SK-N-SH (cell line): ENCODE results near the gene SV2C. TPM values are rescaled to one million over a fixed set of nuclear protein-coding genes. Genes with fewer than 3 reads are reported as not detected.

ENCODE experiments used
- CTCF ChIA-PET: fragments of 300-600, 350-600 bp; formaldehyde crosslinking; extraction: SDS; loops from one replicate; lab custom pipeline; 2021; lab: Yijun Ruan, JAX
- POLR2A ChIA-PET: fragments of 350-600 bp; sonication (Branson Sonifier 250); formaldehyde crosslinking; extraction: SDS; loops from one replicate; lab custom pipeline; 2020; ENCODE audit warnings: antibody characterized with exemption, inconsistent platforms; lab: Yijun Ruan, JAX
- DNase-seq: peaks from one replicate; pipeline ENCODE4 v3.0.0; 2012
- H2AFZ ChIP-seq: fragments of 200-600 bp; sonication (generic); 2 replicates; pipeline ENCODE4 v1.8.1; 2016; ENCODE audit warnings: antibody characterized with exemption, mild to moderate bottlenecking, low read depth
- H3F3A ChIP-seq: fragments of 200-600 bp; sonication (generic); replicated peaks from 2 replicates; pipeline ENCODE3; 2016; ENCODE audit warnings: antibody characterized with exemption, mild to moderate bottlenecking; ENCODE audit not compliant: insufficient read depth
- H3K27ac ChIP-seq, 2 experiments: fragments of 200-500 bp in 1 of 2; fragments of 200-600 bp in 1 of 2; sonication (Bioruptor generic) in 1 of 2; sonication (generic), shearing (Covaris generic) in 1 of 2; 2 replicates each; pipeline versions ENCODE4 v1.5.1 to v1.6.1; 2014 to 2016; ENCODE audit warnings: low read depth in 2 of 2, inconsistent platforms in 1 of 2, low read length in 1 of 2, mild to moderate bottlenecking in 1 of 2, mixed read lengths in 1 of 2
- H3K27me3 ChIP-seq: fragments of 200-600 bp; sonication (generic), shearing (Covaris generic); 2 replicates; pipeline ENCODE4 v1.6.1; 2016; ENCODE audit warnings: mixed run types; ENCODE audit not compliant: insufficient read depth
- H3K36me3 ChIP-seq, 2 experiments: fragments of 200-500 bp in 1 of 2; fragments of 200-600 bp in 1 of 2; sonication (Bioruptor generic) in 1 of 2; sonication (generic) in 1 of 2; replicated peaks in 1 of 2; 2 replicates each; pipeline versions ENCODE3 to v1.5.1; 2014 to 2016; ENCODE audit warnings: low read length in 1 of 2, mild to moderate bottlenecking in 1 of 2; ENCODE audit not compliant: insufficient read depth in 2 of 2, control insufficient read depth in 1 of 2
- H3K4me1 ChIP-seq, 2 experiments: fragments of 200-500 bp in 1 of 2; fragments of 200-600 bp in 1 of 2; sonication (Bioruptor generic) in 1 of 2; sonication (generic), shearing (Covaris generic) in 1 of 2; 2 replicates each; pipeline versions ENCODE4 v1.5.1 to v1.6.1; 2014 to 2016; ENCODE audit warnings: low read depth in 1 of 2, low read length in 1 of 2, mixed run types in 1 of 2; ENCODE audit not compliant: insufficient read depth in 2 of 2, control insufficient read depth in 1 of 2
- H3K4me2 ChIP-seq: fragments of 200-600 bp; sonication (generic), shearing (Covaris generic); 2 replicates; pipeline ENCODE4 v1.6.1; 2017; ENCODE audit warnings: mixed run types
- H3K4me3 ChIP-seq, 2 experiments: fragments of 200-500 bp in 1 of 2; fragments of 200-600 bp in 1 of 2; sonication (Bioruptor generic) in 1 of 2; sonication (generic), shearing (Covaris generic) in 1 of 2; 2 replicates each; pipeline versions ENCODE4 v1.5.1 to v1.8.1; 2014 to 2016; ENCODE audit warnings: low read depth in 2 of 2, inconsistent platforms in 1 of 2, low read length in 1 of 2, mild to moderate bottlenecking in 1 of 2, mixed read lengths in 1 of 2, moderate library complexity in 1 of 2
- H3K79me2 ChIP-seq: fragments of 200-600 bp; sonication (generic); 2 replicates; pipeline ENCODE4 v1.8.1; 2017; ENCODE audit warnings: mild to moderate bottlenecking; ENCODE audit not compliant: insufficient read depth
- H3K9ac ChIP-seq: fragments of 200-600 bp; sonication (generic); 2 replicates; pipeline ENCODE4 v1.6.1; 2017; ENCODE audit warnings: mixed run types
- H3K9me2 ChIP-seq: fragments of 200-600 bp; sonication (generic); 2 replicates; pipeline ENCODE4 v1.6.1; 2017; ENCODE audit warnings: mixed run types
- H3K9me3 ChIP-seq: fragments of 200-600 bp; sonication (generic); 2 replicates; pipeline ENCODE4 v1.6.1; 2017; ENCODE audit warnings: mixed run types, mild to moderate bottlenecking, moderate library complexity
- H4K20me1 ChIP-seq: fragments of 200-600 bp; sonication (generic); 2 replicates; pipeline ENCODE4 v1.6.1; 2017; ENCODE audit warnings: mild to moderate bottlenecking, mixed run types; ENCODE audit not compliant: insufficient read depth
- ELF1 ChIP-seq: IDR thresholded peaks from 2 replicates; pipeline ENCODE4 v1.4.0; 2012
- EP300 ChIP-seq, 2 experiments: IDR thresholded peaks; 2 replicates each; pipeline versions ENCODE4 v1.4.0 to v1.6.1; 2012; ENCODE audit warnings: borderline replicate concordance in 1 of 2, low read depth in 1 of 2, low read length in 1 of 2
- EZH2phosphoT487 ChIP-seq: fragments of 200-600 bp; sonication (generic); IDR thresholded peaks from 2 replicates; pipeline ENCODE4 v1.6.1; 2017; ENCODE audit warnings: low read depth, mixed run types, mild to moderate bottlenecking, antibody characterized with exemption, moderate library complexity, borderline replicate concordance
- FOSL2 ChIP-seq: IDR thresholded peaks from 2 replicates; pipeline ENCODE4 v1.4.0; 2012; ENCODE audit warnings: low read depth, mild to moderate bottlenecking, moderate library complexity, borderline replicate concordance
- FOXM1 ChIP-seq: IDR thresholded peaks from 2 replicates; pipeline ENCODE4 v1.4.0; 2012; ENCODE audit warnings: low read depth, mild to moderate bottlenecking
- GABPA ChIP-seq: IDR thresholded peaks from 2 replicates; pipeline ENCODE4 v1.4.0; 2012; ENCODE audit warnings: low read depth, mild to moderate bottlenecking
- JUND ChIP-seq: IDR thresholded peaks from 2 replicates; pipeline ENCODE4 v1.4.0; 2012
- MXI1 ChIP-seq: IDR thresholded peaks from 2 replicates; pipeline ENCODE4 v1.6.1; 2012; ENCODE audit warnings: mild to moderate bottlenecking, low read depth, low read length, improper control_type of control experiment
- NFIC ChIP-seq: IDR thresholded peaks from 2 replicates; pipeline ENCODE4 v1.4.0; 2012; ENCODE audit warnings: borderline replicate concordance
- POLR2AphosphoS5 ChIP-seq: IDR thresholded peaks from 2 replicates; pipeline ENCODE4 v1.6.1; 2012; ENCODE audit warnings: low read depth, low read length
- RAD21 ChIP-seq: IDR thresholded peaks from 2 replicates; pipeline ENCODE4 v1.6.1; 2012; ENCODE audit warnings: mild to moderate bottlenecking, low read length
- SMC3 ChIP-seq: IDR thresholded peaks from 2 replicates; pipeline ENCODE4 v1.6.1; 2012; ENCODE audit warnings: low read depth, low read length, improper control_type of control experiment
- TEAD4 ChIP-seq: IDR thresholded peaks from 2 replicates; pipeline ENCODE4 v1.4.0; 2012; ENCODE audit warnings: mild to moderate bottlenecking, borderline replicate concordance; ENCODE audit not compliant: insufficient read depth
- USF1 ChIP-seq: IDR thresholded peaks from 2 replicates; pipeline ENCODE4 v1.4.0; 2012; ENCODE audit warnings: low read depth, borderline replicate concordance
- YY1 ChIP-seq: IDR thresholded peaks from 2 replicates; pipeline ENCODE4 v1.4.0; 2012; ENCODE audit warnings: low read depth, mild to moderate bottlenecking
- WGBS: methylation state at CpG from one replicate; pipeline ENCODE4 v1.1.6; 2017; ENCODE audit warnings: low lambda C conversion rate; 5-methylcytosine and 5-hydroxymethylcytosine counted together
- polyA plus RNA-seq, 3 experiments: library from polyadenylated mRNA; depleted of rRNA; stranded (reverse); fragments of >200 nt; gene quantifications; 2 replicates each; pipeline ENCODE4 v1.2.3, GENCODE V29; 2012
- TF ChIP-seq, protein P1 (sequence below): fragments of 150-350 bp; IDR thresholded peaks from 2 replicates; pipeline ENCODE4 v1.6.1; 2016; ENCODE audit warnings: mild to moderate bottlenecking, low read depth, low read length
- TF ChIP-seq, protein P2 (sequence below): fragments of 150-350 bp; IDR thresholded peaks from 2 replicates; pipeline ENCODE4 v1.6.1; 2017; ENCODE audit warnings: antibody characterized with exemption, low read length, low read depth, borderline replicate concordance
- TF ChIP-seq, protein P3 (sequence below): IDR thresholded peaks from 2 replicates; pipeline ENCODE4; 2012
- TF ChIP-seq, protein P4 (sequence below): fragments of 200-600 bp; sonication (generic); IDR thresholded peaks from 2 replicates; pipeline ENCODE4 v1.6.1; 2017; ENCODE audit warnings: antibody characterized with exemption, mild to moderate bottlenecking, moderate library complexity

Gene SV2C
- polyA plus RNA-seq, 1 of the 3 experiments (the other 2 are of a cell fraction): 0.05 TPM

GRCh38 chr5:76402251-76402885 lies 319.2 kb downstream of the SV2C start:
- no peak overlapping the region for H3K27ac ChIP-seq
- peak; percentile 64 for DNase-seq
- no peaks in the 10 kb centered on the region for H4K20me1 ChIP-seq
- H3K36me3 ChIP-seq: no peaks in the 10 kb centered on the region
- peaks cover 0 to 10% of the 10 kb centered on the region in 2 experiments; a peak in 1 of 4 replicates for H3K4me1 ChIP-seq
- 20% methylated on average over 25 of the region's 25 CpGs for WGBS
- POLR2A ChIA-PET: no interaction called here
- no peaks in the 10 kb centered on the region for H3K9me3 ChIP-seq
- CTCF ChIA-PET: interaction anchor here (0.6 to 3.2 kb wide), 30 partner anchors 8 to 667 kb away, joined by 3 to 31 read pairs (median 5); no protein-coding TSS in a partner anchor
- H3F3A ChIP-seq: no peaks in the 10 kb centered on the region
- H3K79me2 ChIP-seq: no peaks in the 10 kb centered on the region
- TF ChIP-seq GABPA: no peak
- no peak for TF ChIP-seq TEAD4
- no peak for TF ChIP-seq FOXM1
- no peak for TF ChIP-seq MXI1
- no peak for TF ChIP-seq JUND
- TF ChIP-seq EP300 (IDR thresholded peaks at IDR 0.05; ENCODE audit: borderline replicate concordance in 1 of 2, low read depth in 1 of 2, low read length in 1 of 2): no peak
- no peak for TF ChIP-seq ELF1
- TF ChIP-seq USF1: no peak
- TF ChIP-seq, protein P1, sequence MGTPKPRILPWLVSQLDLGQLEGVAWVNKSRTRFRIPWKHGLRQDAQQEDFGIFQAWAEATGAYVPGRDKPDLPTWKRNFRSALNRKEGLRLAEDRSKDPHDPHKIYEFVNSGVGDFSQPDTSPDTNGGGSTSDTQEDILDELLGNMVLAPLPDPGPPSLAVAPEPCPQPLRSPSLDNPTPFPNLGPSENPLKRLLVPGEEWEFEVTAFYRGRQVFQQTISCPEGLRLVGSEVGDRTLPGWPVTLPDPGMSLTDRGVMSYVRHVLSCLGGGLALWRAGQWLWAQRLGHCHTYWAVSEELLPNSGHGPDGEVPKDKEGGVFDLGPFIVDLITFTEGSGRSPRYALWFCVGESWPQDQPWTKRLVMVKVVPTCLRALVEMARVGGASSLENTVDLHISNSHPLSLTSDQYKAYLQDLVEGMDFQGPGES: no peak
- no peak for TF ChIP-seq SMC3
- TF ChIP-seq NFIC: no peak
- TF ChIP-seq FOSL2: no peak
- peak overlapping the region; percentile 94 for H3K4me2 ChIP-seq
- H3K9me2 ChIP-seq: no peaks in the 10 kb centered on the region
- peak overlapping the region; percentile 78 to 79 for H3K4me3 ChIP-seq
- H2AFZ ChIP-seq: peak overlapping the region; percentile 95
- H3K9ac ChIP-seq: peak overlapping the region; percentile 49; the same call in 1 of the 2 replicates
- H3K27me3 ChIP-seq: peaks cover 31% of the 10 kb centered on the region

DNA sequence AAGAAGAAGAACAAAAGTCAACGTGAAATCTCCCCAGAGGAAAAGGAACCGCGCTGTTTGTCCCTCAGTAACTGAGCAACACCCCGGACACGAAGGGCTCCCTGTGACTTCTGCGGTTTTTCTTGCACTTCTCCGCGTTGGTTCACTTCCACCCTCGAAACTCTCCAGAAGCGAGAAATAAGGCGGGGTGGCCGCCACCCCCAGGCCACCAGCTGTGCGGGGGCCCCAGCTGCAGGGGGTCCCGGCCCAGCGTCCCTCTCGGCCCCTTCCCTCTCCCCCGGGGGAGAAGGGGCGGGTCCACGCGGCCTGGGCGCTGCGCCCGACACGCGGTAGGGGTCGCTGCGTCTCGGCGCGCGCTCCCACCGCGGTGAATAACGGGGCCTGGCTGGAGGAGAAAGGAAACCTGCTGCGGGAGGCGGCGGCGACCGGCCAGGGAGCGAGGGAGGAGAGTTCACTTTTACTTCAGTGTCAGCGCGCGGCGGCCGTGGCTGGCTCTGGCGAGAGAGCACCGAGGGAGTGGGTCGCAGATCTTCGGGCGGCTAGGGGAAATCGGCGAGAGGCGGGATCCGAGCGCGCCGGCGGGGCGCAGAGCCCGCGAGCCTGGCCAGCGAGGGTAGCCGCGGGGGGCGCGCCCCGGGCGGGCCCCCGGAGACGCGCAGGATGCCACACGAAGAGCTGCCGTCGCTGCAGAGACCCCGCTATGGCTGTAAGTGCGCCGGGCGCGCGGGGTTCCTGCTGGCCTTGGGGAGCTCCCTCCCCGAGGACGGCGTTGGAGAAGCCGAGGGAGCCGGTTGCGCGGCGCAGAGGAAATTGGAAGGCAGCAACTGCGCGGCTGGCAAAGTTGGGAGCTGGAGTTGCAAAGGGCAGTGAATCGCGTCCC lies 319.9 kb downstream of the SV2C start, which contains the start of gene IQGAP2:
TSS of gene IQGAP2 (plus strand) at position 400 of the 880 bp plus-strand sequence. CDS start at position 661, 261 bp downstream.
- WGBS: under 1% methylated on average over 31 of the region's 92 CpGs
- H2AFZ ChIP-seq: peak within 1 kb of the TSS; percentile 95
- DNase-seq: peak; percentile 96
- peak within 1 kb of the TSS; percentile 94 for H3K4me2 ChIP-seq
- H3K27ac ChIP-seq: peak within 1 kb of the TSS in 1 of 2 experiments; percentile 76; a peak in 2 of 4 replicates
- H3F3A ChIP-seq: no peaks in the 10 kb centered on the region
- H3K9me3 ChIP-seq: no peaks in the 10 kb centered on the region
- H3K9me2 ChIP-seq: no peaks in the 10 kb centered on the region
- ChIA-PET CTCF (interaction anchor here (0.6 to 3.2 kb wide), 53 partner anchors 9 to 739 kb away, joined by 3 to 31 read pairs (median 4); no protein-coding TSS in a partner anchor), POLR2A (no interaction called here)
- peak within 1 kb of the TSS; percentile 78 to 79 for H3K4me3 ChIP-seq
- no peaks in the 10 kb centered on the region for H3K36me3 ChIP-seq
- H3K9ac ChIP-seq: peak within 1 kb of the TSS; percentile 49; the same call in 1 of the 2 replicates
- H3K27me3 ChIP-seq: peaks cover 31% of the 10 kb centered on the region
- no peaks in the 10 kb centered on the region for H4K20me1 ChIP-seq
- H3K79me2 ChIP-seq: no peaks in the 10 kb centered on the region
- peaks cover 0 to 10% of the 10 kb centered on the region in 2 experiments; a peak in 1 of 4 replicates for H3K4me1 ChIP-seq
- peak; percentile 67 for TF ChIP-seq SMC3
- TF ChIP-seq, protein P2, sequence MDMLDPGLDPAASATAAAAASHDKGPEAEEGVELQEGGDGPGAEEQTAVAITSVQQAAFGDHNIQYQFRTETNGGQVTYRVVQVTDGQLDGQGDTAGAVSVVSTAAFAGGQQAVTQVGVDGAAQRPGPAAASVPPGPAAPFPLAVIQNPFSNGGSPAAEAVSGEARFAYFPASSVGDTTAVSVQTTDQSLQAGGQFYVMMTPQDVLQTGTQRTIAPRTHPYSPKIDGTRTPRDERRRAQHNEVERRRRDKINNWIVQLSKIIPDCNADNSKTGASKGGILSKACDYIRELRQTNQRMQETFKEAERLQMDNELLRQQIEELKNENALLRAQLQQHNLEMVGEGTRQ: no peak
- TF ChIP-seq YY1: no peak
- peak; percentile 68 for TF ChIP-seq RAD21
- no peak for TF ChIP-seq POLR2AphosphoS5
- TF ChIP-seq EZH2phosphoT487: no peak
- TF ChIP-seq, protein P3, sequence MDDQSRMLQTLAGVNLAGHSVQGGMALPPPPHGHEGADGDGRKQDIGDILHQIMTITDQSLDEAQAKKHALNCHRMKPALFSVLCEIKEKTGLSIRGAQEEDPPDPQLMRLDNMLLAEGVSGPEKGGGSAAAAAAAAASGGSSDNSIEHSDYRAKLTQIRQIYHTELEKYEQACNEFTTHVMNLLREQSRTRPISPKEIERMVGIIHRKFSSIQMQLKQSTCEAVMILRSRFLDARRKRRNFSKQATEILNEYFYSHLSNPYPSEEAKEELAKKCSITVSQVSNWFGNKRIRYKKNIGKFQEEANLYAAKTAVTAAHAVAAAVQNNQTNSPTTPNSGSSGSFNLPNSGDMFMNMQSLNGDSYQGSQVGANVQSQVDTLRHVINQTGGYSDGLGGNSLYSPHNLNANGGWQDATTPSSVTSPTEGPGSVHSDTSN: no peak
- TF ChIP-seq, protein P4, sequence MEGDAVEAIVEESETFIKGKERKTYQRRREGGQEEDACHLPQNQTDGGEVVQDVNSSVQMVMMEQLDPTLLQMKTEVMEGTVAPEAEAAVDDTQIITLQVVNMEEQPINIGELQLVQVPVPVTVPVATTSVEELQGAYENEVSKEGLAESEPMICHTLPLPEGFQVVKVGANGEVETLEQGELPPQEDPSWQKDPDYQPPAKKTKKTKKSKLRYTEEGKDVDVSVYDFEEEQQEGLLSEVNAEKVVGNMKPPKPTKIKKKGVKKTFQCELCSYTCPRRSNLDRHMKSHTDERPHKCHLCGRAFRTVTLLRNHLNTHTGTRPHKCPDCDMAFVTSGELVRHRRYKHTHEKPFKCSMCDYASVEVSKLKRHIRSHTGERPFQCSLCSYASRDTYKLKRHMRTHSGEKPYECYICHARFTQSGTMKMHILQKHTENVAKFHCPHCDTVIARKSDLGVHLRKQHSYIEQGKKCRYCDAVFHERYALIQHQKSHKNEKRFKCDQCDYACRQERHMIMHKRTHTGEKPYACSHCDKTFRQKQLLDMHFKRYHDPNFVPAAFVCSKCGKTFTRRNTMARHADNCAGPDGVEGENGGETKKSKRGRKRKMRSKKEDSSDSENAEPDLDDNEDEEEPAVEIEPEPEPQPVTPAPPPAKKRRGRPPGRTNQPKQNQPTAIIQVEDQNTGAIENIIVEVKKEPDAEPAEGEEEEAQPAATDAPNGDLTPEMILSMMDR: peak; percentile 74
